CD14-positive monocyte (primary cell): ENCODE results near the gene PCGF3. TPM values are rescaled to one million over a fixed set of nuclear protein-coding genes. Genes with fewer than 3 reads are reported as not detected.

Source experiments
- DNase-seq, 3 donors: peaks; one replicate each; pipeline ENCODE4 v3.0.0-alpha.2; 2011 to 2022
- H2AFZ ChIP-seq: 2 replicates; pipeline ENCODE4 v1.6.0; 2012; ENCODE audit warnings: mild to moderate bottlenecking, low read depth, low read length, inconsistent platforms; ENCODE audit not compliant: insufficient read depth, poor library complexity, severe bottlenecking
- H3K27ac ChIP-seq, 2 donors: 1 replicate in 1 of 2; 2 replicates in 1 of 2; pipeline ENCODE4 v1.5.1; 2012 to 2013; ENCODE audit warnings: low read length in 2 of 2, control low read depth in 1 of 2, inconsistent platforms in 1 of 2, low read depth in 1 of 2, mild to moderate bottlenecking in 1 of 2
- H3K27me3 ChIP-seq, 2 donors: one replicate each; pipeline versions ENCODE4 v1.6.0 to v1.6.1; 2011 to 2013; ENCODE audit warnings: low read length in 2 of 2; ENCODE audit not compliant: control insufficient read depth in 2 of 2, insufficient read depth in 2 of 2
- H3K36me3 ChIP-seq, 2 donors: replicated peaks in 1 of 2; 1 replicate in 1 of 2; 2 replicates in 1 of 2; pipeline versions ENCODE4 v1.5.1 to v1.6.1; 2012 to 2013; ENCODE audit warnings: low read length in 2 of 2, control low read depth in 1 of 2, inconsistent platforms in 1 of 2, mild to moderate bottlenecking in 1 of 2; ENCODE audit not compliant: insufficient read depth in 2 of 2, control insufficient read depth in 1 of 2
- H3K4me1 ChIP-seq, 2 donors: 1 replicate in 1 of 2; 2 replicates in 1 of 2; pipeline versions ENCODE4 v1.5.1 to v1.6.1; 2012 to 2013; ENCODE audit warnings: low read length in 2 of 2, control low read depth in 1 of 2, inconsistent platforms in 1 of 2, mild to moderate bottlenecking in 1 of 2, moderate library complexity in 1 of 2; ENCODE audit not compliant: insufficient read depth in 2 of 2, control insufficient read depth in 1 of 2
- H3K4me2 ChIP-seq: replicated peaks from 2 replicates; pipeline ENCODE3; 2012; ENCODE audit warnings: low read length, moderate library complexity, mild to moderate bottlenecking; ENCODE audit not compliant: poor library complexity, severe bottlenecking; ENCODE audit errors: extremely low read depth
- H3K4me3 ChIP-seq, 3 experiments: fragments of 200-600 bp in 1 of 3; sonication (generic) in 1 of 3; replicated peaks in 1 of 3; 1 replicate in 2 of 3; 2 replicates in 1 of 3; pipeline ENCODE4 v1.5.1; 2011 to 2013; ENCODE audit warnings: low read length in 3 of 3, mild to moderate bottlenecking in 3 of 3, control low read depth in 2 of 3, low read depth in 2 of 3, inconsistent platforms in 1 of 3, moderate library complexity in 1 of 3
- H3K79me2 ChIP-seq: 2 replicates; pipeline ENCODE4 v1.6.0; 2012; ENCODE audit warnings: mild to moderate bottlenecking, control low read depth, inconsistent platforms, low read length, moderate library complexity; ENCODE audit not compliant: insufficient read depth
- H3K9ac ChIP-seq: 2 replicates; pipeline ENCODE4 v1.6.0; 2017; ENCODE audit warnings: low read length, mild to moderate bottlenecking; ENCODE audit not compliant: insufficient read depth, poor library complexity, severe bottlenecking
- H3K9me3 ChIP-seq, 2 donors: replicated peaks in 1 of 2; 1 replicate in 1 of 2; 2 replicates in 1 of 2; pipeline versions ENCODE4 v1.5.1 to v1.6.1; 2012 to 2013; ENCODE audit warnings: low read length in 2 of 2, control low read depth in 1 of 2; ENCODE audit not compliant: control insufficient read depth in 1 of 2, insufficient read depth in 1 of 2
- H4K20me1 ChIP-seq: 2 replicates; pipeline ENCODE4 v1.6.0; 2012; ENCODE audit warnings: mild to moderate bottlenecking, low read length, control low read depth, moderate library complexity; ENCODE audit not compliant: insufficient read depth
- H3K27ac Mint-ChIP-seq, 7 donors: one replicate each; pipeline ENCODE4 v1.8.0; 2020; ENCODE audit warnings: mild to moderate bottlenecking in 7 of 7, mixed read lengths in 7 of 7, moderate library complexity in 6 of 7, inconsistent platforms in 2 of 7
- H3K27me3 Mint-ChIP-seq, 3 donors: one replicate each; pipeline ENCODE4 v1.8.0; 2021 to 2022; ENCODE audit warnings: low read depth in 3 of 3, mild to moderate bottlenecking in 3 of 3, mixed read lengths in 3 of 3, moderate library complexity in 3 of 3, inconsistent platforms in 1 of 3
- H3K36me3 Mint-ChIP-seq, 2 donors: one replicate each; pipeline ENCODE4 v1.8.0; 2020; ENCODE audit warnings: mixed read lengths in 2 of 2, inconsistent platforms in 1 of 2, mild to moderate bottlenecking in 1 of 2
- H3K4me1 Mint-ChIP-seq: one replicate; pipeline ENCODE4 v1.8.0; 2020; ENCODE audit warnings: mild to moderate bottlenecking, mixed read lengths
- H3K4me3 Mint-ChIP-seq, 2 donors: one replicate each; pipeline ENCODE4 v1.8.0; 2020; ENCODE audit warnings: mild to moderate bottlenecking in 2 of 2, mixed read lengths in 2 of 2, moderate library complexity in 1 of 2
- H3K9me3 Mint-ChIP-seq, 7 donors: one replicate each; pipeline ENCODE4 v1.8.0; 2020 to 2022; ENCODE audit warnings: mixed read lengths in 7 of 7, mild to moderate bottlenecking in 6 of 7, moderate library complexity in 6 of 7, inconsistent platforms in 2 of 7
- WGBS: methylation state at CpG from one replicate; pipeline ENCODE4 v1.1.5; 2013; ENCODE audit warnings: missing lambda C conversion rate; ENCODE audit not compliant: insufficient coverage; 5-methylcytosine and 5-hydroxymethylcytosine counted together
- intact Hi-C, 2 donors: fragments of 100-400 bp; cut with micrococcal nuclease; formaldehyde crosslinking; loops; one replicate each; pipeline versions ENCODE4 v1.15.0 to v1.15.1; 2023
- polyA plus RNA-seq, 3 donors: library from polyadenylated mRNA; depleted of rRNA in 1 of 3; unstranded in 2 of 3; stranded (reverse) in 1 of 3; fragments of 300-500 nt in 2 of 3; fragments of >200 nt in 1 of 3; fragmentation: Illumina TruSeq in 2 of 3; gene quantifications; 1 replicate in 2 of 3; 2 replicates in 1 of 3; pipeline ENCODE4 v1.2.3, GENCODE V29; 2012 to 2021
- TF ChIP-seq, protein P1 (sequence below): fragments of 200-600 bp; IDR thresholded peaks from one replicate; pipeline ENCODE4 v1.8.0; 2022; ENCODE audit warnings: antibody characterized with exemption, mild to moderate bottlenecking

PCGF3 gene
- polyA plus RNA-seq, 3 donors, result 7.0 to 163 (median 8.3) TPM

DNA sequence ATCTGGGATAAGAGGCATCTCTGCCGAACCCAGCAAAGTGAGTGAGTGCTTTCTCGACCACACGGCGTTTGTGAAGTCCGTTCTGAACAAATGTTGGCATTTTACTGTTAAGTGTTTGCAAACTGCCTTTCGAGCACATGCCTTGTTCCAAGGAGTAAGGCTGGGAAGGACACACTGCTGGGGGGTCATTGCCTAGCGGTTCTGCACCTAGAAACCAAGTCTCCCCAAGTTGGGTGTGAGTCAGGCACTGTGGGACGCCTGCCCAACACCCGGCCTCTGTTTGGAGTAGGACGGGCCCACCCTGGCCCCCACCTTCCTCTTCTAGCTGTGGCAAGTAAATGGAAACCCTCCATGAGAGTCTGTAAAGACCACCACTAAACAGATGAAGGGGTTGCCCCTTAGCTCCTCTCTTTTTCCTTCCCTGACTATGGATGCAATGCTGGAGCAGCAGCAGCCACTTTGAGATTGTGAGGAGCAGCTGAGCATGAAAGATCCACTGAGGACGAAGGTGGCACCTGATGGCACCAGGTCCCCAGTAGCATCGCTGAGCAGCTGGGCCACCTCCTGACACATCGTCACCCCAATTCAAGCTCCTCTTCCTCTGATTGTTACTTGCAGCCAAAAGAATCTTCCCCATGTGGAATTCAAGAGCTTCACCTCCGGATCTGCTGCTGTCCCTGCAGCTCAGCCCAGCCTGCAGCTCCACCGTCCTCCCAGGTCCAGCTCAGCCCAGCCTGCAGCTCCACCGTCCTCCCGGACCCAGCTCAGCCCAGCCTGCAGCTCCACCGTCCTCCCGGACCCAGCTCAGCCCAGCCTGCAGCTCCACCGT is 114.0 kb downstream of the PCGF3 start:
- H3K27me3 ChIP-seq, result peaks cover 9 to 42% of the 10 kb centered on the region in 2 donors
- TF ChIP-seq, protein P1, sequence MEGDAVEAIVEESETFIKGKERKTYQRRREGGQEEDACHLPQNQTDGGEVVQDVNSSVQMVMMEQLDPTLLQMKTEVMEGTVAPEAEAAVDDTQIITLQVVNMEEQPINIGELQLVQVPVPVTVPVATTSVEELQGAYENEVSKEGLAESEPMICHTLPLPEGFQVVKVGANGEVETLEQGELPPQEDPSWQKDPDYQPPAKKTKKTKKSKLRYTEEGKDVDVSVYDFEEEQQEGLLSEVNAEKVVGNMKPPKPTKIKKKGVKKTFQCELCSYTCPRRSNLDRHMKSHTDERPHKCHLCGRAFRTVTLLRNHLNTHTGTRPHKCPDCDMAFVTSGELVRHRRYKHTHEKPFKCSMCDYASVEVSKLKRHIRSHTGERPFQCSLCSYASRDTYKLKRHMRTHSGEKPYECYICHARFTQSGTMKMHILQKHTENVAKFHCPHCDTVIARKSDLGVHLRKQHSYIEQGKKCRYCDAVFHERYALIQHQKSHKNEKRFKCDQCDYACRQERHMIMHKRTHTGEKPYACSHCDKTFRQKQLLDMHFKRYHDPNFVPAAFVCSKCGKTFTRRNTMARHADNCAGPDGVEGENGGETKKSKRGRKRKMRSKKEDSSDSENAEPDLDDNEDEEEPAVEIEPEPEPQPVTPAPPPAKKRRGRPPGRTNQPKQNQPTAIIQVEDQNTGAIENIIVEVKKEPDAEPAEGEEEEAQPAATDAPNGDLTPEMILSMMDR, result no peak
- H4K20me1 ChIP-seq, result no peaks in the 10 kb centered on the region
- no peaks in the 10 kb centered on the region for H3K79me2 ChIP-seq
- Mint-ChIP-seq H3K4me1 (no peaks in the 10 kb centered on the region), H3K27me3 (peaks cover 42 to 71% (median 48%) of the 10 kb centered on the region in 3 donors), H3K27ac (peak overlapping the region in 1 of 7 donors; percentile 18), H3K9me3 (peaks cover 0 to 5% (median 0%) of the 10 kb centered on the region in 7 donors), H3K36me3 (no peaks in the 10 kb centered on the region), H3K4me3 (no peak overlapping the region)
- 84% methylated on average over 17 of the region's 20 CpGs for WGBS
- H3K36me3 ChIP-seq, result no peaks in the 10 kb centered on the region
- H3K9me3 ChIP-seq, result peaks cover 4 to 7% of the 10 kb centered on the region in 2 donors
- H3K4me2 ChIP-seq, result no peak overlapping the region
- H3K4me1 ChIP-seq, result no peaks in the 10 kb centered on the region
- H2AFZ ChIP-seq, result no peak overlapping the region
- intact Hi-C loops, result no loop called here
- no peak overlapping the region for H3K9ac ChIP-seq
- no peak for DNase-seq
- no peak overlapping the region for H3K4me3 ChIP-seq
- H3K27ac ChIP-seq, result no peak overlapping the region

Other genes with a start within 250 kb of the PCGF3 start
- 10 to 100 TPM; 11.6 to 14.8 (median 12.5) TPM for gene ZNF721, start 206.7 kb upstream of the PCGF3 start, polyA plus RNA-seq
- gene PIGG, start 206.6 kb upstream of the PCGF3 start, polyA plus RNA-seq, result 10 to 100 TPM; 18.4 to 45.9 (median 23.6) TPM
- not detected for gene TMEM271, start 129.5 kb upstream of the PCGF3 start, polyA plus RNA-seq
- gene PDE6B, start 80.3 kb upstream of the PCGF3 start, polyA plus RNA-seq, result 1 to 10 TPM; 3.7 to 6.3 (median 4.6) TPM
- gene ATP5ME, start 31.6 kb upstream of the PCGF3 start, polyA plus RNA-seq, result 100 to 1,000 TPM; 163 to 397 (median 367) TPM
- gene MYL5, start 31.3 kb upstream of the PCGF3 start, polyA plus RNA-seq, result 10 to 100 TPM in 1 of 3 donors, 1 to 10 TPM in 2; 4.2 to 12.6 (median 7.2) TPM
- 10 to 100 TPM in 2 of 3 donors, 1 to 10 TPM in 1; 9.5 to 29.8 (median 11.1) TPM for gene SLC49A3, start 16.7 kb upstream of the PCGF3 start, polyA plus RNA-seq
- gene CPLX1, start 120.3 kb downstream of the PCGF3 start, polyA plus RNA-seq, result not detected
- gene GAK, start 226.5 kb downstream of the PCGF3 start, polyA plus RNA-seq, result 10 to 100 TPM; 40.3 to 88.7 (median 54.9) TPM
- 100 to 1,000 TPM in 1 of 3 donors, 10 to 100 TPM in 2; 18.9 to 216 (median 20.7) TPM for gene TMEM175, start 226.6 kb downstream of the PCGF3 start, polyA plus RNA-seq